IPS-18a (cell line): Measurements from ENCODE around the gene MRNIP.

Source experiments
- H3K27ac ChIP-seq: one replicate; pipeline ENCODE4 v1.5.1; 2013; ENCODE audit warnings: low read length
- H3K27me3 ChIP-seq: one replicate; pipeline ENCODE4 v1.6.1; 2013; ENCODE audit warnings: mild to moderate bottlenecking, low read length; ENCODE audit not compliant: control insufficient read depth, insufficient read depth
- H3K36me3 ChIP-seq: one replicate; pipeline ENCODE4 v1.6.1; 2013; ENCODE audit warnings: low read depth, low read length; ENCODE audit not compliant: control insufficient read depth
- H3K4me1 ChIP-seq: one replicate; pipeline ENCODE4 v1.6.1; 2013; ENCODE audit warnings: low read depth, low read length; ENCODE audit not compliant: control insufficient read depth
- H3K4me3 ChIP-seq: one replicate; pipeline ENCODE4 v1.5.1; 2013; ENCODE audit warnings: low read length
- H3K9ac ChIP-seq: one replicate; pipeline ENCODE4 v1.6.1; 2013; ENCODE audit warnings: mild to moderate bottlenecking, low read length, moderate library complexity
- H3K9me3 ChIP-seq: one replicate; pipeline ENCODE4 v1.6.1; 2013; ENCODE audit warnings: low read depth, low read length; ENCODE audit not compliant: control insufficient read depth

MRNIP gene

GRCh38 chr5:179802207-179802883 lies 56.3 kb downstream of the MRNIP start:
- Histone ChIP-seq H3K27ac (no peak overlapping the region), H3K27me3 (peaks cover 7% of the 10 kb centered on the region)

DNA sequence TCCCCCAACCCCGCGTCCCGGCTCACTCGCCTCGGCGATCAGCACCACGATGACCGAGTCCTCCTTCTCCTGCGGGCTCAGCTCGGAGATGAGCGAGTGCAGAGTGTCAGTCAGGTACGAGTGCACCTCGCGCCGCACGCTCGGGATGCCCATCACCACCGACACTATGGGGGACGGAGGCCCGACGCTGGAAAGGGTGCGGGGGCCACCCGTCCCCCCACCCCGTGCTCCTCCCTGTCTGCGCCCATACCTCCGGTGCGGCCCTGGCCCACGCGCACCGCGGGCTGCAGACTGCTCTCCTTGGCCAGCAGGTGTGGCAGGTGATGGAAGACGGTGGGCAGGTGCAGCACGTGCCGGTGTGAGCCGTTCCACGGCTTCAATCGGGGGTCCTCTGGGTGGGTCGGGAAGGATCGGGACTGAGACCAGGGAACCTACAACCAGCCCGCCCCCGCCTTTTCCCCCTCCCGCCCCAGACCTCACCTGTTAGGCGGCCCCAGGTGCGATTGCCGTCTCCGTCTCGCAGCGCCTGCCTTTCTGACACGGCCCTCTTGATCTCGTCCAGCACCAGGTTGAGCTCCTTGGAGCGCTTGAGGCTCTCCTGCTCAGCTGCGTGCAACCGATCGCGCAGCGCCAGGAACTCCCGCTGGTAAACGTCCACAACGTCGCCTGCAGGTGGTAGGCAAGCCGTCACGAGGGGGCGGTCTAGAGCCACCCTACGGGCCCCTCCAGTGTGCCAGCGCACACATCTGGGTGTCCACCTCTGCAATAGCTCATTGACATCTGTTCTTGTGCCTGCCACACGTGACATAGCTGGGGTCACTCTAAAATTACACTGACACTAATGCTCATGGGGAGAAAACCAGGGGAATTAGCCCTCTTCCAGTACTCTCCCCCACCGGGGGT lies 57.1 kb downstream of the MRNIP start:
- Histone ChIP-seq H3K9ac (no peak overlapping the region), H3K36me3 (peaks cover 14% of the 10 kb centered on the region), H3K4me3 (no peak overlapping the region), H3K9me3 (no peaks in the 10 kb centered on the region), H3K27me3 (peaks cover 7% of the 10 kb centered on the region), H3K27ac (no peak overlapping the region), H3K4me1 (peaks cover 18% of the 10 kb centered on the region)

More at GRCh38 chr5:179802207-179802883, 56.3 kb downstream of the MRNIP start:
- Histone ChIP-seq H3K9me3 (no peaks in the 10 kb centered on the region), H3K4me3 (no peak overlapping the region), H3K9ac (no peak overlapping the region), H3K36me3 (peaks cover 14% of the 10 kb centered on the region), H3K4me1 (peaks cover 18% of the 10 kb centered on the region)

DNA sequence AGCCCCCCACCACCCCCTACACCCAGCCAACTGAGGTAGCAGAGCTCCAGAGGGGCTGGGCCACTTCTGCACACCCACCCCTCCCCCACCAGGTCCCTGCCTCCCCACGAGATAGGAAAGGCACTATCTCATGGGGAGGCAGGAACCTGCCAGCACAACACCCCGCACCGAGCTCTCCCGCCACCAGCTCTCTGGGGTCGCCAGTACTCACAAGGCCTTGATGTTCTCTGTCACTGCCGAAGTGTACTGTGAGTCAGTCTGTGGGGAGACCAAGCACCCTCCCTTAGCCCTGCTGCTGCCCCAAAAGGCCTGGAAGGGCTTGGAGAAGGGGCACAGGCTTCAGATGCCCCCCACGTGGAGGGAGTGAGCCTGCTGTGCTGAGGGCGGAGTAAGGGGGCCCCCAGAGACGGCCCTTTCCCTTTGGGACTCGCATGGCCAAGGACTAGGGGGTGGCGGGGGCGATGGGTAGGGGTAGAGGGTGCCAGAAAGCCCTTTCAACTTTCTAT lies 57.9 kb downstream of the MRNIP start:
- H3K4me3 ChIP-seq, result no peak overlapping the region
- peaks cover 14% of the 10 kb centered on the region for H3K36me3 ChIP-seq
- no peak overlapping the region for H3K27ac ChIP-seq
- H3K27me3 ChIP-seq, result peaks cover 7% of the 10 kb centered on the region
- peaks cover 18% of the 10 kb centered on the region for H3K4me1 ChIP-seq
- no peak overlapping the region for H3K9ac ChIP-seq
- H3K9me3 ChIP-seq, result no peaks in the 10 kb centered on the region

- Histone ChIP-seq H3K4me1 (peaks cover 18% of the 10 kb centered on the region), H3K27me3 (peaks cover 7% of the 10 kb centered on the region), H3K27ac (no peak overlapping the region), H3K9me3 (no peaks in the 10 kb centered on the region), H3K9ac (no peak overlapping the region), H3K36me3 (peaks cover 14% of the 10 kb centered on the region), H3K4me3 (no peak overlapping the region)
Measured at GRCh38 chr5:179800071-179800695, 58.4 kb downstream of the MRNIP start.

DNA sequence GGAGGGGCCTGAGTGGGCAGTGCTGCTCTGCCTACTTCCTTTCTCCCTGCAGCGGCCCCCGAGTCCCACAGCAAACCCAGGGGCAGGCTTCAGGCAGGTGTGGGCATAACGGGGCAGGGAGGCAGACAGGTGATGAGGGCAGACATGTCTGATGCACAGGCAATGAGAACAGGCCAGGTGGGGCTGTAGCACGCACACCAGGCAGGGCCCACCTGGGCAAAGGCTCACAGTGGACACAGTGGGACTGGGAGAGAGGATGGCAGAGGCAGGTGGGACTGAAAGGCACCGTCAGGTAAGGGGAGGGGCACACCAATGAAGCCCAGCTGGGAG lies 59.0 kb downstream of the MRNIP start:
- peaks cover 18% of the 10 kb centered on the region for H3K4me1 ChIP-seq
- H3K27me3 ChIP-seq, result peaks cover 2% of the 10 kb centered on the region
- H3K4me3 ChIP-seq, result no peak overlapping the region
- no peaks in the 10 kb centered on the region for H3K9me3 ChIP-seq
- H3K36me3 ChIP-seq, result peaks cover 14% of the 10 kb centered on the region
- no peak overlapping the region for H3K27ac ChIP-seq
- H3K9ac ChIP-seq, result no peak overlapping the region

DNA sequence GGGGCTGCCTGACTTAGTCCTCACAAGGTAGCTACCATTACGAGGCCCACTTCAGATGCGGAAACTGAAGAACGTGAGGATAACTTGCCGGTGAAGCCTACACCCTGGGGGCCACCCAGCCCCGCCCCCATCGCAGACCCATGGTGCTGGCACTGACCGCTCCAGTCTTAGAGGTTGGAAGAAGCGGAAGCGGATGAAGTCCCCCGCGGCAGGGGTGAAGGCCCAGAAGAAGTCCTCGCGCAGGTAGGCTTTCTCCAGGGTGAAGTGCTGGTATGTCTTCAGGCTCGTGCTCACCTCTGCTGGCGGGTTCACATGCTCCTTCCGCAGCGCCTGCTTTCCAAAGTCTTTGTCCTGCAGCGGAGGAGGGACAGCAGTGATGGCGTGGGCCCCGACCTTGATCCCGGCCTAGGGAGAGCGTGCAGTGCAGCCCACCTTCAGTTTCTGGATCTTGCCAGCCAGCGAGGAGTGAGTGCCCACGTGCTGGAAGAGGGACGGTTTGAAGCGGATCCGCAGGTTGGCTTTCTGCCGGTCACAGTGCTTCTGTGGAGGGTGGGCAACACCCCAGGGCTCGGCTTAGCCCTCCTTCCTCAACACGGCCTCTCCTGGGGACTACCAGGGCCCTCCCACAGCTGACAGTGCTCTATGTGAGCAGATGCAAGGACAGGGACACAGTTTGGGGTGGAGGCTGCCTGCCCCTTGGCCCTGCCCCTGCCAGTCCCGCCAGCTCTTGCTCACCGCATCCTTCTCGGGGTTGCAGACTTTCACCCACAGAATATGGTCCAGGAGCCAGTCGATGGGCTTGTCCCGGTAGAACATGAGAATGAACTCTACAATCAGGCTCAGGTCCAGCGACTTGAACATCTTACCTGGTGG lies 59.6 kb downstream of the MRNIP start:
- no peak overlapping the region for H3K4me3 ChIP-seq
- H3K9ac ChIP-seq, result no peak overlapping the region
- H3K4me1 ChIP-seq, result peaks cover 15% of the 10 kb centered on the region
- H3K36me3 ChIP-seq, result peaks cover 14% of the 10 kb centered on the region
- H3K9me3 ChIP-seq, result no peaks in the 10 kb centered on the region
- H3K27ac ChIP-seq, result no peak overlapping the region
- H3K27me3 ChIP-seq, result no peaks in the 10 kb centered on the region

GRCh38 chr5:179798144-179798770 lies 60.4 kb downstream of the MRNIP start:
- Histone ChIP-seq H3K9ac (no peak overlapping the region), H3K4me3 (no peak overlapping the region), H3K27me3 (no peaks in the 10 kb centered on the region), H3K4me1 (peaks cover 12% of the 10 kb centered on the region), H3K9me3 (no peaks in the 10 kb centered on the region), H3K36me3 (peaks cover 14% of the 10 kb centered on the region), H3K27ac (no peak overlapping the region)

- peaks cover 14% of the 10 kb centered on the region for H3K36me3 ChIP-seq
- H3K9me3 ChIP-seq, result no peaks in the 10 kb centered on the region
- H3K4me1 ChIP-seq, result peaks cover 9% of the 10 kb centered on the region
- no peak overlapping the region for H3K4me3 ChIP-seq
- no peaks in the 10 kb centered on the region for H3K27me3 ChIP-seq
- H3K27ac ChIP-seq, result no peak overlapping the region
- no peak overlapping the region for H3K9ac ChIP-seq
Measured at GRCh38 chr5:179797741-179798140, 60.9 kb downstream of the MRNIP start.

- Histone ChIP-seq H3K27ac (no peak overlapping the region), H3K4me1 (peaks cover 2% of the 10 kb centered on the region), H3K36me3 (peaks cover 14% of the 10 kb centered on the region), H3K9ac (peak overlapping the region; percentile 56), H3K4me3 (peak overlapping the region; percentile 70), H3K27me3 (no peaks in the 10 kb centered on the region), H3K9me3 (no peaks in the 10 kb centered on the region)
Measured at GRCh38 chr5:179796877-179797608, 61.6 kb downstream of the MRNIP start.
